NB4 (cell line): ENCODE measurements around the gene GDPGP1.

Experiments
- CTCF ChIP-seq: IDR thresholded peaks from one replicate; pipeline ENCODE4 v1.5.1; 2012; ENCODE audit warnings: low read depth, low read length
- POLR2A ChIP-seq: IDR thresholded peaks from 2 replicates; pipeline ENCODE4 v1.6.1; 2011; ENCODE audit warnings: mild to moderate bottlenecking; ENCODE audit not compliant: insufficient read length; ENCODE audit errors: extremely low read depth

- no peak for TF ChIP-seq CTCF
- no peak for TF ChIP-seq POLR2A
Observed at GRCh38 chr15:90205886-90206285, 28.1 kb upstream of the GDPGP1 start.
